HG03378 (cell line): Measurements from ENCODE around the gene ABRACL.

ENCODE experiments used
- ATAC-seq: cut with Tn5 transposase; IDR thresholded peaks from one replicate; pipeline ENCODE4 v1.9.1; 2021; ENCODE audit warnings: mild to moderate bottlenecking, moderate library complexity; ENCODE audit not compliant: unreplicated experiment

The ABRACL gene

GRCh38 chr6:139051396-139052060 lies 23.0 kb downstream of the ABRACL start:
- no peak for ATAC-seq

- no peak for ATAC-seq
Observed at GRCh38 chr6:139053382-139053781, 24.8 kb downstream of the ABRACL start.

GRCh38 chr6:139054001-139054400 lies 25.5 kb downstream of the ABRACL start:
- ATAC-seq = no peak

GRCh38 chr6:139055709-139056108 lies 27.2 kb downstream of the ABRACL start:
- no peak for ATAC-seq

GRCh38 chr6:139058029-139058428 lies 29.5 kb downstream of the ABRACL start:
- ATAC-seq = no peak

- ATAC-seq = no peak
Observed at GRCh38 chr6:139060332-139060731, 31.8 kb downstream of the ABRACL start.

GRCh38 chr6:139062932-139063646 lies 34.5 kb downstream of the ABRACL start:
- no peak for ATAC-seq

GRCh38 chr6:139064981-139065665 lies 36.6 kb downstream of the ABRACL start:
- no peak for ATAC-seq

- ATAC-seq = no peak
Observed at GRCh38 chr6:139066080-139066479, 37.5 kb downstream of the ABRACL start.

GRCh38 chr6:139068846-139069245 lies 40.3 kb downstream of the ABRACL start:
- ATAC-seq = no peak

- no peak for ATAC-seq
Observed at GRCh38 chr6:139073118-139073517, 44.6 kb downstream of the ABRACL start.

GRCh38 chr6:139079018-139079417 lies 50.5 kb downstream of the ABRACL start:
- no peak for ATAC-seq

GRCh38 chr6:139080255-139080920 lies 51.8 kb downstream of the ABRACL start:
- no peak for ATAC-seq

- no peak for ATAC-seq
Observed at GRCh38 chr6:139081471-139081870, 52.9 kb downstream of the ABRACL start.

- no peak for ATAC-seq
Observed at GRCh38 chr6:139082370-139082769, 53.8 kb downstream of the ABRACL start.

GRCh38 chr6:139091826-139092225 lies 63.3 kb downstream of the ABRACL start:
- no peak for ATAC-seq
